ENCODE data around the gene CCDC121.

Gene CCDC121

DNA sequence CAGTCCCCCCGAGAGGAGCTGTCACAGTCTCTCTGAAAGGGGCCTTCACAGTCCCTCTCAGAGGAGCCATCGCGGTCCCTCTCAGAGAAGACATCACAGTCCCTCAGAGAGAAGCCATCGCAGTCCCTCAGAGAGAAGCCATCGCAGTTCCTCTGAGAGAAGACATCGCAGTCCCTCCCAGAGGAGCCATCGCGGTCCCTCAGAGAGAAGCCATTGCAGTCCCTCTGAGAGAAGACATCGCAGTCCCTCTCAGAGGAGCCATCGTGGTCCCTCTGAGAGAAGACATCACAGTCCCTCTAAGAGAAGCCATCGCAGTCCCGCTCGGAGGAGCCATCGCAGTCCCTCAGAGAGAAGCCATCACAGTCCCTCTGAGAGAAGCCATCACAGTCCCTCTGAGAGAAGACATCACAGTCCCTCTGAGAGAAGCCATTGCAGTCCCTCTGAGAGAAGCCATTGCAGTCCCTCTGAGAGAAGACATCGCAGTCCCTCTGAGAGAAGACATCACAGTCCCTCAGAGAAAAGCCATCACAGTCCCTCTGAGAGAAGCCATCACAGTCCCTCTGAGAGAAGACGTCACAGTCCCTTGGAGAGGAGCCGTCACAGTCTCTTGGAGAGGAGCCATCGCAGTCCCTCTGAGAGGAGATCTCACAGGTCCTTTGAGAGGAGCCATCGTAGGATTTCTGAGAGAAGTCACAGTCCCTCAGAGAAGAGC is 47.2 kb downstream of the CCDC121 start:
- DNase-seq = no peak
